Measurements from ENCODE around the gene LY6G5B.

The LY6G5B gene

DNA sequence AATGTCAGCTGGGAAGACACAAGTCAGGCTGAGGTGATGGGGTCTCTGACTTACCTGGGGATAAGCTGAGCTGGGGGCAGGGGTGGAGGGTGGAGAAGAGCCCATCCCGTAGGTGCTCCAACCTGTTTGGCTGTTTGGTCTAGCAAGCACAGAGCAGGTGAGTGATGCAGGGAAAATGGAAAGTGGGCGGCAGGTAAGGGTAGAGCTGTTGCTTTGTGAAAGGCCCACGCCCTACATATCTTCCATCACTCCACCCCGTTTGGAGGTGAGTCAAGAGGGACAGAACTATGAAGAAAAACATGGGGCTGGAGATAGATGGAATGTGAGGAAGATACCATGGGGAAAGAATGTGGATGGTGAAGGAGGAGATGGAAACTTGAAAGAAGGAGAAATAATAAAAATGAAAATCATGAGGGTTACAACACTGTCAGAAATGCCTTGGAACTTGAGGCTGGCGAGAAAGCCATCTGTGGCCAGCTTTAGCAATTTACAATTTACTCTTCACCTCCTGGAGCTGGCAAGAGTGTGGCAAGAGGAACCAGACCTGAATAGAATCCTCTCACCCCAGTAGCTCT is 50.5 kb downstream of the LY6G5B start:
- no peak for TF ChIP-seq SPI1 (IDR thresholded peaks at IDR 0.05; ENCODE audit: low read depth, low read length)
- no peak for TF ChIP-seq PAX5 (IDR thresholded peaks at IDR 0.05; ENCODE audit: insufficient read depth, low read length, severe bottlenecking)
- TF ChIP-seq TAF1 (IDR thresholded peaks at IDR 0.05; ENCODE audit: low read depth, low read length), result no peak
- TF ChIP-seq POLR2A (IDR thresholded peaks at IDR 0.05; ENCODE audit: low read depth, low read length), result no peak
- TF ChIP-seq POU2F2 (IDR thresholded peaks at IDR 0.05; ENCODE audit: low read depth, low read length), result no peak
- no peak for TF ChIP-seq POLR2AphosphoS5 (IDR thresholded peaks at IDR 0.05; ENCODE audit: low read depth, low read length)
- DNase-seq (ENCODE audit: insufficient read length, low spot score) (no peak), FAIRE-seq (no peak)

DNA sequence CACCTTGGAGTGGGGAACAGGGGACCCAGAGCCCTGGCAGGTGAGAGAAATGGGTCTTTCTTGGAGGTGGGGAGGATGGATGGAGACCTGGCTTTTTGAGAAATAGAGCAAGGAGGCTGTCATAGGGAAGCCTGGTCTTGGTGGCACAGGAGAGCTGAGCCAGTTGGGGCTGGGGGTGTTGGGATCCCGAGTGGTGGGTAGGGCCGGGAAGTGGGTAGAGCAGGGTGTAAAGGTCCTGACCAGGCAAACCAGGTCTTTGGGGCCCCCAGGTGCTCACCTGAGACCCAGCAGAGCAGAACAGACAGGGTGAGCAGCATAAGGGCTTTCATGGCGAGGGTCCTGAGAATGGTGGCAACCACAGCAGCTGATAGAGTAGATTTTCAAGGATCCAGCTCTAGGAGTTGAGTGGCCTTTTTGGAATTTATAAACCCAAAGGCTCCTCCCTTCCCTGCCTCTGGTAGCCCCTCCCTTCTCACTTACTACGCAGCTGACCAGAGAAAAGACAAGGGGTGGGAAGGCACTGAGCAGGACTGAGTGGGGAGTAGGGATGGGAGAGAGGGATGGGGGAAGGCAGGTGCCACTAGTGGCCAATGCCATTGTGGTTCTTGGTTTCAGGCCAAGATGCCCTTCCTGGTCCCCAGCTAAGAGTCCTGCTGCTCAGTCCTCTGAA is 51.7 kb downstream of the LY6G5B start, which contains the start of gene LY6G6C:
TSS of gene LY6G6C (minus strand) at position 396 of the 670 bp plus-strand sequence. CDS start at position 329, 67 bp downstream.
- FAIRE-seq (no peak), DNase-seq (ENCODE audit: insufficient read length, low spot score) (no peak)
- TF ChIP-seq PAX5 (IDR thresholded peaks at IDR 0.05; ENCODE audit: insufficient read depth, low read length, severe bottlenecking) (no peak), SPI1 (IDR thresholded peaks at IDR 0.05; ENCODE audit: low read depth, low read length) (no peak)

DNA sequence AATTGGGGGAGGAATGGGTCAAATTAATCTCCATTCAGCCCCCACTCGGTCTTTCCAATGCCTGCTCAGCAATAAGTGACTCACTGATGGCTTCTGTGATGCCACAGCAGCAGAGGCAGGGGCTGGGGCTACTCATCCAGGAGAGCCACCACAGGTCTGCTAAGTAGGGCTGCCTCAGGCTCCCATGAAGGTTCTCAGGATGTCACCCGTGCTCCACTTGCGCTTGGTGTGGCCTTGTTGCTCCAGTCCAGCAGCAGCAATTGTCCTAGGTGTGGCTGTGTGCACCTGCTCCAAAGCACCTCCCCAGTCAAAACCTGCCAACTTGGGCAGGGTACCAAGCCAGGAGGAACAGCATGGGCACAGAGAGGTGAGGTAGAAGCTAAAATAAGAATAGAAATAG is 52.4 kb downstream of the LY6G5B start:
- FAIRE-seq, result no peak
- TF ChIP-seq PAX5 (IDR thresholded peaks at IDR 0.05; ENCODE audit: insufficient read depth, low read length, severe bottlenecking) (no peak), POLR2AphosphoS5 (IDR thresholded peaks at IDR 0.05; ENCODE audit: low read depth, low read length) (no peak), TAF1 (IDR thresholded peaks at IDR 0.05; ENCODE audit: low read depth, low read length) (no peak), POU2F2 (IDR thresholded peaks at IDR 0.05; ENCODE audit: low read depth, low read length) (no peak), SPI1 (IDR thresholded peaks at IDR 0.05; ENCODE audit: low read depth, low read length) (no peak), POLR2A (IDR thresholded peaks at IDR 0.05; ENCODE audit: low read depth, low read length) (no peak)
- no peak for DNase-seq (ENCODE audit: insufficient read length, low spot score)
